HEK293T (cell line): ENCODE data around the gene PRCD.

Experiments used
- ARNT ChIP-seq: fragments of 450-650 bp; IDR thresholded peaks from 2 replicates; pipeline ENCODE4 v1.6.1; 2017; ENCODE audit warnings: mild to moderate bottlenecking
- BHLHE40 ChIP-seq: fragments of 450-650 bp; IDR thresholded peaks from 2 replicates; pipeline ENCODE4 v1.6.1; 2016; ENCODE audit warnings: mild to moderate bottlenecking, moderate library complexity, borderline replicate concordance
- ELF4 ChIP-seq: fragments of 450-650 bp; IDR thresholded peaks from 2 replicates; pipeline ENCODE4 v1.6.1; 2017; ENCODE audit warnings: antibody characterized with exemption
- FOXA1 ChIP-seq: fragments of 450-650 bp; IDR thresholded peaks from 2 replicates; pipeline ENCODE4 v1.6.1; 2016; ENCODE audit warnings: mild to moderate bottlenecking
- FOXM1 ChIP-seq: fragments of 450-650 bp; IDR thresholded peaks from 2 replicates; pipeline ENCODE4 v1.6.1; 2017; ENCODE audit warnings: mild to moderate bottlenecking, borderline replicate concordance

DNA sequence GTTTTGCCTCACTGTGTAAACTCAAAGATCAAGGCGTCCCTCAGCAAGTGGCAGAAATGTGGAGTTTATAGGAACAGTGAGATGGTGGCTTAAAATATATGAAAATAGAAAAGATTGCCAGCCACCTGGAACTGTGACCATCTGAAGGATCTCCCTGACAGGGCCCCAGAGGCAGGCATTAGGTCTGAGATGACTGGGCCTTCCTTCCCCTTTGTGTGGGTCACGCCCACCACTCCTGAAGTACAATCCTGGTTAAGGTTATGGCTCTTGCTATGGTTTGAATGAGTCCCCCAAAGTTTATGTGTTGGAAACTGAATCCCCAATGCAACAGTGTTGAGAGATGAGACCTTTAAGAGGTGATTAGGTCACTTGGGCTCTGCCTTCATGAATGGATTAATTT lies 39.4 kb downstream of the PRCD start:
- TF ChIP-seq BHLHE40: no peak
- TF ChIP-seq ARNT: no peak
- no peak for TF ChIP-seq FOXA1
- no peak for TF ChIP-seq FOXM1
- no peak for TF ChIP-seq ELF4
